Measurements from ENCODE around the gene EEF1A1. TPM values are rescaled to one million over a fixed set of nuclear protein-coding genes. Genes with fewer than 3 reads are reported as not detected.

The EEF1A1 gene
- total and polyA plus RNA-seq, 2 of the 4 experiments (the other 2 are of a cell fraction) = 14,757 to 30,152 TPM

DNA sequence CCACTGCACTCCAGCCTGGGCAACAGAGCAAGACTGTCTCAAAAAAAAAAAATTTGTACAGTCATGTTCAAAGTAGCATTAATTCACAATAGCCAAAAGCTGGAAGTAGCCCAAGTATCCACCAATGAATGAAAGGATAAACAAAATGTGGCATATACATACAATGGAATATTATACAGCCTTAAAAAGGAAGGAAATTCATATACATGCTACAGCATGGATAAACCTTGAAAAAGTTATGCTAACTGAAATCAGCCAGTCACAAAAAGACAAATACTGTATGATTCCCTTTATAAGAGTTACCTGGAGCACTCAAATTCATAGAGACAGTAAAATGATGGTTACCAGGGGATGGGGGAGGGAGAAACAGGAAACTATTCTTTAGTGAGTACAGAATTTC, 15.7 kb downstream of the EEF1A1 start:
- no peak overlapping the region for H2AK5ac ChIP-seq (ENCODE audit: low read depth, low read length)
- H3K4me3 ChIP-seq (ENCODE audit: insufficient read depth, low read depth, low read length) = no peak overlapping the region
- H4K8ac ChIP-seq (ENCODE audit: low read depth in 2 of 2, low read length in 2 of 2) = no peak overlapping the region
- H3K14ac ChIP-seq (replicated peaks; ENCODE audit: low read depth, low read length) = no peak overlapping the region
- H4K20me1 ChIP-seq (ENCODE audit: insufficient read depth, low read length) = no peaks in the 10 kb centered on the region
- no peak overlapping the region for H3K56ac ChIP-seq (ENCODE audit: extremely low read depth, insufficient read depth, low read length)
- no TSS peak for BruUV-seq (replicated peaks)
- H3K79me1 ChIP-seq (ENCODE audit: low read depth in 1 of 2, low read length in 2 of 2) = no peaks in the 10 kb centered on the region
- no peak overlapping the region for H2AK9ac ChIP-seq (replicated peaks; ENCODE audit: low read depth, low read length, poor library complexity)
- no peak overlapping the region for H3K9ac ChIP-seq (ENCODE audit: low read depth, low read length)
- H3K27me3 ChIP-seq (ENCODE audit: control insufficient read depth, insufficient read depth, low read length) = no peaks in the 10 kb centered on the region
- no peaks in the 10 kb centered on the region for H3K9me3 ChIP-seq (ENCODE audit: control insufficient read depth, insufficient read depth, low read length)
- no peak overlapping the region for H2AFZ ChIP-seq (replicated peaks; ENCODE audit: low read length, poor library complexity)
- no peaks in the 10 kb centered on the region for H3K9me1 ChIP-seq (ENCODE audit: insufficient read depth, low read length)
- H4K5ac ChIP-seq (ENCODE audit: low read depth, low read length) = no peak overlapping the region
- ChIA-PET CTCF (no interaction called here), POLR2A (ENCODE audit: unreplicated experiment) (no interaction called here)
- no peak overlapping the region for H2BK20ac ChIP-seq (ENCODE audit: low read depth, low read length)
- in situ Hi-C loops (cut with MboI; ENCODE audit: low sequenced_read_pairs) (no loop called here), dilution Hi-C loops (cut with HindIII; ENCODE audit: low sequenced_read_pairs, unreplicated experiment) (no loop called here), intact Hi-C loops (cut with micrococcal nuclease) (no loop called here)
- H2BK5ac ChIP-seq (ENCODE audit: low read depth, low read length, poor library complexity, severe bottlenecking) = no peak overlapping the region
- DNase-seq (no peak), ATAC-seq (ENCODE audit: low read depth) (no peak)
- no peak overlapping the region for H3K4ac ChIP-seq (ENCODE audit: low read depth, low read length)
- TF ChIP-seq RAD21 (IDR thresholded peaks at IDR 0.05; ENCODE audit: low read length) (no peak), CHD1 (IDR thresholded peaks at IDR 0.05; ENCODE audit: low read depth, low read length) (no peak), POLR2A (IDR thresholded peaks at IDR 0.05; ENCODE audit: low read depth, low read length) (no peak), MXI1 (IDR thresholded peaks at IDR 0.05; ENCODE audit: borderline replicate concordance, low read depth, low read length) (no peak)
- TF ChIP-seq, protein P1, sequence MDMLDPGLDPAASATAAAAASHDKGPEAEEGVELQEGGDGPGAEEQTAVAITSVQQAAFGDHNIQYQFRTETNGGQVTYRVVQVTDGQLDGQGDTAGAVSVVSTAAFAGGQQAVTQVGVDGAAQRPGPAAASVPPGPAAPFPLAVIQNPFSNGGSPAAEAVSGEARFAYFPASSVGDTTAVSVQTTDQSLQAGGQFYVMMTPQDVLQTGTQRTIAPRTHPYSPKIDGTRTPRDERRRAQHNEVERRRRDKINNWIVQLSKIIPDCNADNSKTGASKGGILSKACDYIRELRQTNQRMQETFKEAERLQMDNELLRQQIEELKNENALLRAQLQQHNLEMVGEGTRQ (IDR thresholded peaks at IDR 0.05; ENCODE audit: low read depth, low read length) = no peak
- H3K23ac ChIP-seq (ENCODE audit: low read depth, low read length) = no peak overlapping the region
- H2BK120ac ChIP-seq (ENCODE audit: low read depth, low read length) = no peak overlapping the region
- no peak overlapping the region for H3K27ac ChIP-seq (ENCODE audit: insufficient read depth, low read length)
- 0 out of 2 replicates have a peak, but pooled peaks cover 2% of the 10 kb centered on the region for H3K4me1 ChIP-seq (ENCODE audit: control insufficient read depth, insufficient read depth, low read length)
- H3K4me2 ChIP-seq (ENCODE audit: low read depth, low read length) = no peak overlapping the region
- peaks cover 12% of the 10 kb centered on the region for H3K36me3 ChIP-seq (ENCODE audit: control insufficient read depth, insufficient read depth, low read length)
- no peak overlapping the region for H4K91ac ChIP-seq (ENCODE audit: insufficient read depth, low read depth, low read length)
- no peak overlapping the region for H3K18ac ChIP-seq (ENCODE audit: low read depth, low read length)
- H2BK15ac ChIP-seq (ENCODE audit: low read depth, low read length) = no peak overlapping the region

Measured in IMR-90 (cell line).